AG04450 (cell line): ENCODE data around the gene ARL10. TPM values are rescaled to one million over a fixed set of nuclear protein-coding genes. Genes with fewer than 3 reads are reported as not detected.

ENCODE experiments used
- CTCF ChIA-PET: fragments of 300-600, 350-600 bp; formaldehyde crosslinking; extraction: SDS; loops from one replicate; lab custom pipeline; 2022; ENCODE audit warnings: antibody characterized with exemption, inconsistent platforms; lab: Charles Lee
- POLR2A ChIA-PET: fragments of 350-600 bp; formaldehyde crosslinking; extraction: SDS; loops from one replicate; lab custom pipeline; 2021; ENCODE audit warnings: antibody characterized with exemption, inconsistent platforms; lab: Yijun Ruan, JAX
- DNase-seq: peaks from one replicate; pipeline ENCODE4 v3.0.0-alpha.2; 2011; ENCODE audit warnings: low read depth, low spot score
- H3K27ac ChIP-seq: one replicate; pipeline ENCODE4 v1.5.1; 2012; ENCODE audit warnings: low read depth, low read length, control low read depth
- H3K27me3 ChIP-seq: one replicate; pipeline ENCODE4 v1.6.0; 2012; ENCODE audit warnings: low read length; ENCODE audit not compliant: control insufficient read depth, insufficient read depth
- H3K4me3 ChIP-seq: 2 replicates; pipeline ENCODE4 v1.5.1; 2011; ENCODE audit warnings: mild to moderate bottlenecking, low read depth, low read length, control low read depth
- H3K9me3 ChIP-seq: 2 replicates; pipeline ENCODE4 v1.5.1; 2012; ENCODE audit warnings: low read length; ENCODE audit not compliant: control insufficient read depth, insufficient read depth
- CTCF ChIP-seq: IDR thresholded peaks from 2 replicates; pipeline ENCODE4 v1.5.1; 2011; ENCODE audit warnings: low read depth, low read length, control low read depth, inconsistent platforms
- polyA plus RNA-seq: library from polyadenylated mRNA; depleted of rRNA; stranded (reverse); fragments of >200 nt; gene quantifications from 2 replicates; pipeline ENCODE4 v1.2.3, GENCODE V29; 2011

Gene ARL10
- polyA plus RNA-seq, 1 experiment: 5.4 TPM

GRCh38 chr5:176425138-176425537 lies 59.9 kb downstream of the ARL10 start:
- Histone ChIP-seq H3K9me3 (peaks cover 4% of the 10 kb centered on the region; the same call in 1 of the 2 replicates), H3K4me3 (no peak overlapping the region), H3K27ac (no peak overlapping the region), H3K27me3 (no peaks in the 10 kb centered on the region)
- DNase-seq: no peak
- no peak for TF ChIP-seq CTCF
- CTCF ChIA-PET: interaction anchor here (0.8 to 3.5 kb wide), 2 partner anchors 9 to 23 kb away, joined by 4 to 28 read pairs; partner anchors contain the start of genes CLTB and FAF2
- POLR2A ChIA-PET: no interaction called here

- no peak for TF ChIP-seq CTCF
- no peak for DNase-seq
- CTCF ChIA-PET: interaction anchor here (0.8 to 3.5 kb wide), 2 partner anchors 9 to 22 kb away, joined by 4 to 28 read pairs; partner anchors contain the start of genes CLTB and FAF2
- Histone ChIP-seq H3K4me3 (no peak overlapping the region), H3K27ac (no peak overlapping the region), H3K27me3 (no peaks in the 10 kb centered on the region), H3K9me3 (peaks cover 4% of the 10 kb centered on the region; the same call in 1 of the 2 replicates)
- POLR2A ChIA-PET: no interaction called here
Observed at GRCh38 chr5:176425791-176426190, 60.5 kb downstream of the ARL10 start.

- TF ChIP-seq CTCF: no peak
- POLR2A ChIA-PET: interaction anchor here (0.8 kb wide), 1 partner anchor 15 kb away, joined by 4 read pairs; no protein-coding TSS in a partner anchor
- H3K9me3 ChIP-seq: peaks cover 4% of the 10 kb centered on the region; the same call in 1 of the 2 replicates
- DNase-seq: no peak
- H3K27me3 ChIP-seq: no peaks in the 10 kb centered on the region
- no peak overlapping the region for H3K27ac ChIP-seq
- CTCF ChIA-PET: interaction anchor here (0.6 to 3.5 kb wide), 2 partner anchors 12 to 21 kb away, joined by 5 to 28 read pairs; partner anchors contain the start of gene FAF2
- H3K4me3 ChIP-seq: no peak overlapping the region
Observed at GRCh38 chr5:176426876-176427275, 61.6 kb downstream of the ARL10 start.

GRCh38 chr5:176427971-176428370 lies 62.7 kb downstream of the ARL10 start:
- no peak overlapping the region for H3K27ac ChIP-seq
- CTCF ChIA-PET: interaction anchor here (0.5 to 3.5 kb wide), 4 partner anchors 11 to 266 kb away, joined by 3 to 28 read pairs (median 4); partner anchors contain the start of gene FAF2

More at GRCh38 chr5:176427971-176428370, 62.7 kb downstream of the ARL10 start:
- POLR2A ChIA-PET: no interaction called here
- TF ChIP-seq CTCF: no peak
- Histone ChIP-seq H3K27me3 (no peaks in the 10 kb centered on the region), H3K9me3 (peaks cover 4% of the 10 kb centered on the region; the same call in 1 of the 2 replicates), H3K4me3 (no peak overlapping the region)
- DNase-seq: no peak
